ENCODE measurements around the gene ZNF773.
A peak's percentile ranks its signal among the peaks of the same experiment; 100 is the strongest.

DNA sequence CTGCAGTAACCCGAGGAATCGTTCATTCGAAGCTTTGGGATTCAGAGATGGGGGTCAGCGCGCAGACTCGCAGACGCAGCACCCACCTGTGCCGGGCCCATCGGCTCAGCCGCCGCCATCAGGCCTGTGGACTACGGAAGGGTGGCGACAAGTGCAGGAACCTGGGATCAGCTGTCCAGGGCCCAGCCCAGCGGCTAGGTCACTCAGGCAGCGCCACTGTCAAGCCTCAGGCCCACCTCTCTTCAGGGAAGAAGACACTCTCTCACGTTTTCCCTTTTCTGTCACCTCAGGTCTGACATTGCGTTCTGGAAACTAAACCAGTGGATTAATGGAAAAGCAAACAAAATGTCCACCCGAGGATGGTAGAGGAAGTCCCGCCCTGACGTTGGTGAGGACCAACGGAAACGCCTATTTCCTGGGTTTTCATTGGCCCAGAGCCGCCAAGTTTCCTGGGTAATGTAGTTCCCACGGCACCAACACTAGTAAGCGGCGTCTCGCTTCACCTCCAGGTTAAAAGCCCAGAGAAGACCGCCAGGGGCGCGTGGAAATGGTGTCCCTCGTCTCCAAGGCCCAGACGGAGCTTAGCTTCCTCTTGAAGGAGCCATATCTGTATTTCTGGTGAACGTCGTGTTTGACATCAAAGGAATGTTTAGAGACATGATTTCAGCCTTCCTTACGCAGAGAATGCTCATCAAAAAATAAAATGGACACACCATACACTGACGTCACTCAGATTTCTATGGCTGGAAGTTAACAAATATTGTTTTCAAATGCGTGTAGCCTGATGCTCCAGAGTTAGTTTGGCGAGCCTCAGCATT, 22.3 kb upstream of the ZNF773 start, which contains the start of gene ZNF772:
- TF ChIP-seq, protein P1, sequence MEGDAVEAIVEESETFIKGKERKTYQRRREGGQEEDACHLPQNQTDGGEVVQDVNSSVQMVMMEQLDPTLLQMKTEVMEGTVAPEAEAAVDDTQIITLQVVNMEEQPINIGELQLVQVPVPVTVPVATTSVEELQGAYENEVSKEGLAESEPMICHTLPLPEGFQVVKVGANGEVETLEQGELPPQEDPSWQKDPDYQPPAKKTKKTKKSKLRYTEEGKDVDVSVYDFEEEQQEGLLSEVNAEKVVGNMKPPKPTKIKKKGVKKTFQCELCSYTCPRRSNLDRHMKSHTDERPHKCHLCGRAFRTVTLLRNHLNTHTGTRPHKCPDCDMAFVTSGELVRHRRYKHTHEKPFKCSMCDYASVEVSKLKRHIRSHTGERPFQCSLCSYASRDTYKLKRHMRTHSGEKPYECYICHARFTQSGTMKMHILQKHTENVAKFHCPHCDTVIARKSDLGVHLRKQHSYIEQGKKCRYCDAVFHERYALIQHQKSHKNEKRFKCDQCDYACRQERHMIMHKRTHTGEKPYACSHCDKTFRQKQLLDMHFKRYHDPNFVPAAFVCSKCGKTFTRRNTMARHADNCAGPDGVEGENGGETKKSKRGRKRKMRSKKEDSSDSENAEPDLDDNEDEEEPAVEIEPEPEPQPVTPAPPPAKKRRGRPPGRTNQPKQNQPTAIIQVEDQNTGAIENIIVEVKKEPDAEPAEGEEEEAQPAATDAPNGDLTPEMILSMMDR (IDR thresholded peaks at IDR 0.05): peak; percentile 35 to 81 (median 46)
- no peak for TF ChIP-seq POLR2A (IDR thresholded peaks at IDR 0.05)
- TF ChIP-seq POLR2AphosphoS5 (IDR thresholded peaks at IDR 0.05): peak; percentile 14 to 61 (median 54)
- no peak for TF ChIP-seq EP300 (IDR thresholded peaks at IDR 0.05)
